Measurements from ENCODE around the gene ANKRD42.

DNA sequence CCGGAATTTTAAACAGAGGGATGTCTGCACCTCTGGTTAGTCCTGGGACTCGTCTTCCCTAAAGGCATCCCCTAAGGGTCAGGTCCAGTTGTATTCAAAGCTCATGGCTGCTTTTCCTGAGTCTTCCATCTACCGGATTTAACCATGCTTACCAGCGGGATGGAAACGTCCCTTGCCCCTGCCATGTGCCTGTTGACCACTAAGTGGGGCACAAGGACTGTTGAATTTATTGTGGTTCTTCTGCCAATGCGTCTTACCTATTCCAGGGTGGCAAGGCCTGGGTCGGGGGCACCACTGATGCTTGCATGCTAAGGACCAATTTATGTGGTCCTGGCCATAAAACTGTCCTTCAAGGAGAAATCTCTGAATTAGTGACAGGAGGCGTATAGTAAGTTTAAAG, 25.6 kb downstream of the ANKRD42 start:
- TF ChIP-seq GATA3 (IDR thresholded peaks at IDR 0.05; ENCODE audit: low read depth, low read length) = no peak
- no peak for TF ChIP-seq GATA2 (IDR thresholded peaks at IDR 0.05; ENCODE audit: low read depth, low read length)

All from SH-SY5Y (cell line).